ENCODE data around the gene DCAF8L2. TPM values are rescaled to one million over a fixed set of nuclear protein-coding genes. Genes with fewer than 3 reads are reported as not detected.

DCAF8L2 gene
- total and polyA plus RNA-seq, 10 of the 15 experiments (the other 5 are each of a cell fraction or from before 2014, with no cell fraction given), result not detected

DNA sequence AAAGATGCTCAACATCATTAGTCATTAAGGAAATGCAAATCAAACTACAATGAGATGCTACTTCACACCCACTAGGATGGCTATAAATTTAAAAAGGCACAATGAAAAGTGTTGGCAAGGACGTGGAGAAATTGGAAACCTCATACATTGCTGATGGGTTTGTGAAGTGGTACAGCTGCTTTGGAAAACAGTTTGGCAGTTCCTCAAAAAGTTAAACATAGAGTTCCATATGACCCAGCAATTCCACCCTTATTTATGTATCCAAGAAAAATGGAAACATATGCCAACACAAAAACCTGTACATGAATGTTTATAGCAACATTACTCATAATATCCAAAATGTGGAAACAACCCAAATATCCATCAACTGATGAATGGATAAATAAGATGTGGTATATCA, 116.4 kb downstream of the DCAF8L2 start:
- intact Hi-C loops (cut with micrococcal nuclease; ENCODE audit: unreplicated experiment), result no loop called here
- ATAC-seq (no peak), FAIRE-seq (no peak), DNase-seq (ENCODE audit: low read depth, low spot score) (no peak)
- WGBS (ENCODE audit: insufficient coverage, insufficient replicate concordance, low lambda C conversion rate, missing lambda C conversion rate), result 0% methylated on average over 1 of the region's 1 CpG
- TF ChIP-seq, protein P1, sequence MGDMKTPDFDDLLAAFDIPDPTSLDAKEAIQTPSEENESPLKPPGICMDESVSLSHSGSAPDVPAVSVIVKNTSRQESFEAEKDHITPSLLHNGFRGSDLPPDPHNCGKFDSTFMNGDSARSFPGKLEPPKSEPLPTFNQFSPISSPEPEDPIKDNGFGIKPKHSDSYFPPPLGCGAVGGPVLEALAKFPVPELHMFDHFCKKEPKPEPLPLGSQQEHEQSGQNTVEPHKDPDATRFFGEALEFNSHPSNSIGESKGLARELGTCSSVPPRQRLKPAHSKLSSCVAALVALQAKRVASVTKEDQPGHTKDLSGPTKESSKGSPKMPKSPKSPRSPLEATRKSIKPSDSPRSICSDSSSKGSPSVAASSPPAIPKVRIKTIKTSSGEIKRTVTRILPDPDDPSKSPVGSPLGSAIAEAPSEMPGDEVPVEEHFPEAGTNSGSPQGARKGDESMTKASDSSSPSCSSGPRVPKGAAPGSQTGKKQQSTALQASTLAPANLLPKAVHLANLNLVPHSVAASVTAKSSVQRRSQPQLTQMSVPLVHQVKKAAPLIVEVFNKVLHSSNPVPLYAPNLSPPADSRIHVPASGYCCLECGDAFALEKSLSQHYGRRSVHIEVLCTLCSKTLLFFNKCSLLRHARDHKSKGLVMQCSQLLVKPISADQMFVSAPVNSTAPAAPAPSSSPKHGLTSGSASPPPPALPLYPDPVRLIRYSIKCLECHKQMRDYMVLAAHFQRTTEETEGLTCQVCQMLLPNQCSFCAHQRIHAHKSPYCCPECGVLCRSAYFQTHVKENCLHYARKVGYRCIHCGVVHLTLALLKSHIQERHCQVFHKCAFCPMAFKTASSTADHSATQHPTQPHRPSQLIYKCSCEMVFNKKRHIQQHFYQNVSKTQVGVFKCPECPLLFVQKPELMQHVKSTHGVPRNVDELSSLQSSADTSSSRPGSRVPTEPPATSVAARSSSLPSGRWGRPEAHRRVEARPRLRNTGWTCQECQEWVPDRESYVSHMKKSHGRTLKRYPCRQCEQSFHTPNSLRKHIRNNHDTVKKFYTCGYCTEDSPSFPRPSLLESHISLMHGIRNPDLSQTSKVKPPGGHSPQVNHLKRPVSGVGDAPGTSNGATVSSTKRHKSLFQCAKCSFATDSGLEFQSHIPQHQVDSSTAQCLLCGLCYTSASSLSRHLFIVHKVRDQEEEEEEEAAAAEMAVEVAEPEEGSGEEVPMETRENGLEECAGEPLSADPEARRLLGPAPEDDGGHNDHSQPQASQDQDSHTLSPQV (IDR thresholded peaks at IDR 0.05), result no peak
- no peak overlapping the region for H3K27ac ChIP-seq (ENCODE audit: control insufficient read depth, insufficient read depth)
- ChIA-PET SMC1A (ENCODE audit: uncharacterized antibody, unreplicated experiment) (no interaction called here), RAD21 (ENCODE audit: unreplicated experiment) (no interaction called here), POLR2A (no interaction called here), CTCF (no interaction called here)
- no TSS peak for BruUV-seq (replicated peaks)
- H3K36me3 ChIP-seq (ENCODE audit: control insufficient read depth in 2 of 2, insufficient read depth in 2 of 2, low read length in 1 of 2), result no peaks in the 10 kb centered on the region
- no peaks in the 10 kb centered on the region for H3K79me2 ChIP-seq (ENCODE audit: control insufficient read depth, insufficient read depth, low read length)
- H2AFZ ChIP-seq (ENCODE audit: control insufficient read depth, low read depth, low read length), result no peak overlapping the region
- no peaks in the 10 kb centered on the region for H3K27me3 ChIP-seq (replicated peaks in 1 of 2; ENCODE audit: control insufficient read depth in 2 of 2, insufficient read depth in 2 of 2, low read length in 1 of 2)
- no peaks in the 10 kb centered on the region for H4K20me1 ChIP-seq (ENCODE audit: control insufficient read depth, insufficient read depth)
- no peaks in the 10 kb centered on the region for H3K9me3 ChIP-seq (replicated peaks; ENCODE audit: control insufficient read depth, insufficient read depth, low read length)
- no peaks in the 10 kb centered on the region for H3K4me1 ChIP-seq (ENCODE audit: control insufficient read depth, insufficient read depth, low read length)
- H3K4me3 ChIP-seq, result no peak overlapping the region
- no peak overlapping the region for H3K9ac ChIP-seq (ENCODE audit: control insufficient read depth, insufficient read depth, low read length)
- no peak overlapping the region for H3K4me2 ChIP-seq (ENCODE audit: control insufficient read depth, insufficient read depth)
- in situ Hi-C loops (cut with MboI), result no loop called here

DNA sequence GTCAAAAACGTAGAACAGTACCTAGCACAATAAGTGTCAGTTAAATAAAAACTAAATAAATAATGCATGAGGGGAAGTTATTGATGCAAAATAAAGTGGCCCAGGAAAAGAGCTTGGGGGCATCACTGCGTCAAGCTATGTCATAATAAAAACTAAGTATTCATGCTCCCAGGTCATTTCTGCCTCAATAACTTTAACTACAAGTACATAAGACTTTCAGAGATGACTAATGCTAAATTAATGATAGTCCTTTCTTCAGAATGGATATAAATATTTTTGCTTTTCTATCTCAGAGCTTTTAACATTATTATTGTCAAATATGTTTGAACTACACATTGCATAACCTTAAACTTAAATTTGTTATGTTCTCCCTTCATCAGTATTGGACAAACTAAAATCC, 125.5 kb downstream of the DCAF8L2 start:
- H2AFZ ChIP-seq (ENCODE audit: control insufficient read depth, low read depth, low read length), result no peak overlapping the region
- no peaks in the 10 kb centered on the region for H3K4me1 ChIP-seq (ENCODE audit: control insufficient read depth, insufficient read depth, low read length)
- RAD21 ChIA-PET (ENCODE audit: unreplicated experiment), result no interaction called here
- H3K9me3 ChIP-seq (replicated peaks; ENCODE audit: control insufficient read depth, insufficient read depth, low read length), result no peaks in the 10 kb centered on the region
- H3K79me2 ChIP-seq (ENCODE audit: control insufficient read depth, insufficient read depth, low read length), result no peaks in the 10 kb centered on the region
- SMC1A ChIA-PET (ENCODE audit: uncharacterized antibody, unreplicated experiment), result no interaction called here
- H3K9ac ChIP-seq (ENCODE audit: control insufficient read depth, insufficient read depth, low read length), result no peak overlapping the region
- CTCF ChIA-PET, result no interaction called here
- H3K4me2 ChIP-seq (ENCODE audit: control insufficient read depth, insufficient read depth), result no peak overlapping the region
- ATAC-seq (no peak), FAIRE-seq (no peak), DNase-seq (ENCODE audit: low read depth, low spot score) (no peak)
- no peak overlapping the region for H3K27ac ChIP-seq (ENCODE audit: control insufficient read depth, insufficient read depth)
- no TSS peak for BruUV-seq (replicated peaks)
- H3K36me3 ChIP-seq (ENCODE audit: control insufficient read depth in 2 of 2, insufficient read depth in 2 of 2, low read length in 1 of 2), result no peaks in the 10 kb centered on the region
- no peaks in the 10 kb centered on the region for H3K27me3 ChIP-seq (replicated peaks in 1 of 2; ENCODE audit: control insufficient read depth in 2 of 2, insufficient read depth in 2 of 2, low read length in 1 of 2)
- WGBS (ENCODE audit: insufficient coverage, insufficient replicate concordance, low lambda C conversion rate, missing lambda C conversion rate), result 30% methylated on average over 2 of the region's 2 CpGs
- H4K20me1 ChIP-seq (ENCODE audit: control insufficient read depth, insufficient read depth), result no peaks in the 10 kb centered on the region
- in situ Hi-C loops (cut with MboI) (no loop called here), intact Hi-C loops (cut with micrococcal nuclease; ENCODE audit: unreplicated experiment) (no loop called here)
- H3K4me3 ChIP-seq, result no peak overlapping the region
- POLR2A ChIA-PET, result no interaction called here
- no peak for TF ChIP-seq EP300 (IDR thresholded peaks at IDR 0.05; ENCODE audit: borderline replicate concordance in 1 of 2, control insufficient read depth in 1 of 2, low read depth in 2 of 2, low read length in 2 of 2)
- TF ChIP-seq ZBTB40 (IDR thresholded peaks at IDR 0.05; ENCODE audit: borderline replicate concordance), result no peak
- no peak for TF ChIP-seq RBBP5 (conservative IDR thresholded peaks at IDR 0.05)
- no peak for TF ChIP-seq CBFB (IDR thresholded peaks at IDR 0.05; ENCODE audit: low read depth)
- TF ChIP-seq, protein P2, sequence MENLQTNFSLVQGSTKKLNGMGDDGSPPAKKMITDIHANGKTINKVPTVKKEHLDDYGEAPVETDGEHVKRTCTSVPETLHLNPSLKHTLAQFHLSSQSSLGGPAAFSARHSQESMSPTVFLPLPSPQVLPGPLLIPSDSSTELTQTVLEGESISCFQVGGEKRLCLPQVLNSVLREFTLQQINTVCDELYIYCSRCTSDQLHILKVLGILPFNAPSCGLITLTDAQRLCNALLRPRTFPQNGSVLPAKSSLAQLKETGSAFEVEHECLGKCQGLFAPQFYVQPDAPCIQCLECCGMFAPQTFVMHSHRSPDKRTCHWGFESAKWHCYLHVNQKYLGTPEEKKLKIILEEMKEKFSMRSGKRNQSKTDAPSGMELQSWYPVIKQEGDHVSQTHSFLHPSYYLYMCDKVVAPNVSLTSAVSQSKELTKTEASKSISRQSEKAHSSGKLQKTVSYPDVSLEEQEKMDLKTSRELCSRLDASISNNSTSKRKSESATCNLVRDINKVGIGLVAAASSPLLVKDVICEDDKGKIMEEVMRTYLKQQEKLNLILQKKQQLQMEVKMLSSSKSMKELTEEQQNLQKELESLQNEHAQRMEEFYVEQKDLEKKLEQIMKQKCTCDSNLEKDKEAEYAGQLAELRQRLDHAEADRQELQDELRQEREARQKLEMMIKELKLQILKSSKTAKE (IDR thresholded peaks at IDR 0.05; ENCODE audit: low read depth, poor library complexity, severe bottlenecking), result no peak
- no peak for TF ChIP-seq MTA3 (IDR thresholded peaks at IDR 0.05; ENCODE audit: borderline replicate concordance, low read length)

Measured in GM12878 (cell line).